H1 (cell line): ENCODE measurements around the gene GFRA4.

Experiments used
- EP300 ChIP-seq, 2 experiments: IDR thresholded peaks; 1 replicate in 1 of 2; 2 replicates in 1 of 2; pipeline ENCODE4 v1.6.1; 2011 to 2012; ENCODE audit warnings: low read depth in 2 of 2, low read length in 2 of 2, mild to moderate bottlenecking in 2 of 2, borderline replicate concordance in 1 of 2, inconsistent platforms in 1 of 2, moderate library complexity in 1 of 2
- RNF2 ChIP-seq: fragments of 200-900, 300-1000 bp; sonication (generic); IDR thresholded peaks from 2 replicates; pipeline ENCODE4 v1.7.1; 2016; ENCODE audit warnings: borderline replicate concordance, low read depth, mild to moderate bottlenecking, antibody characterized with exemption, low read length; ENCODE audit not compliant: poor library complexity, severe bottlenecking; ENCODE audit errors: missing control alignments
- SUZ12 ChIP-seq: fragments of 200-600 bp; sonication (generic); IDR thresholded peaks from 2 replicates; pipeline ENCODE4 v1.6.1; 2012; ENCODE audit warnings: mild to moderate bottlenecking, inconsistent platforms, low read length, moderate library complexity, mixed read lengths
- TAF1 ChIP-seq: IDR thresholded peaks from 2 replicates; pipeline ENCODE4 v1.6.1; 2011; ENCODE audit warnings: mild to moderate bottlenecking, low read depth, low read length
- TF ChIP-seq, protein P1 (sequence below), 3 experiments: IDR thresholded peaks; 1 replicate in 2 of 3; 2 replicates in 1 of 3; pipeline versions ENCODE4 v1.5.1 to v1.6.1; 2011; ENCODE audit warnings: low read length in 3 of 3, mild to moderate bottlenecking in 3 of 3, inconsistent platforms in 2 of 3, low read depth in 1 of 3, moderate library complexity in 1 of 3; ENCODE audit not compliant: insufficient read depth in 1 of 3; ENCODE audit errors: control extremely low read depth in 1 of 3

DNA sequence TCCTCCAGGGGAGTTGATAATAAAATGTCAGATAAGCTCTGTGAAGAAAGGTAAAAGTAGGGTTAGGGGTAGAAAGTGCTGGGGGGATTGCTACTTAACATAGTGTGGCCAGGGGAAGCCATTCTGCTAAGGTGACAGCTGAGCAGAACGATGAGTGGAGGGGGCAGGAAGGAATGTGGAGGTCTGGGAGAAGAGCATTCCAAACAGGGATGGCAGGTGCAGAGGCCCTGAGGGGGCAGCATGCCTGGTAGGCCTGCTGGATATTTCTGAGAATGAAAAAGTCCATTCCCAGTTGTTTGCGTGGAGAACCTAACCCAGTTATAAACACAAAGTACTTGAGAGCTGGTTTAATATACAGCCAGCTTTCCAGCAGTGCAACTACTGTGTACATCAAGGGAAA lies 9.3 kb downstream of the GFRA4 start:
- TF ChIP-seq EP300 (IDR thresholded peaks at IDR 0.05; ENCODE audit: borderline replicate concordance in 1 of 2, low read depth in 2 of 2, low read length in 2 of 2) (no peak), TAF1 (no peak), RNF2 (no peak), SUZ12 (no peak)
- TF ChIP-seq, protein P1, sequence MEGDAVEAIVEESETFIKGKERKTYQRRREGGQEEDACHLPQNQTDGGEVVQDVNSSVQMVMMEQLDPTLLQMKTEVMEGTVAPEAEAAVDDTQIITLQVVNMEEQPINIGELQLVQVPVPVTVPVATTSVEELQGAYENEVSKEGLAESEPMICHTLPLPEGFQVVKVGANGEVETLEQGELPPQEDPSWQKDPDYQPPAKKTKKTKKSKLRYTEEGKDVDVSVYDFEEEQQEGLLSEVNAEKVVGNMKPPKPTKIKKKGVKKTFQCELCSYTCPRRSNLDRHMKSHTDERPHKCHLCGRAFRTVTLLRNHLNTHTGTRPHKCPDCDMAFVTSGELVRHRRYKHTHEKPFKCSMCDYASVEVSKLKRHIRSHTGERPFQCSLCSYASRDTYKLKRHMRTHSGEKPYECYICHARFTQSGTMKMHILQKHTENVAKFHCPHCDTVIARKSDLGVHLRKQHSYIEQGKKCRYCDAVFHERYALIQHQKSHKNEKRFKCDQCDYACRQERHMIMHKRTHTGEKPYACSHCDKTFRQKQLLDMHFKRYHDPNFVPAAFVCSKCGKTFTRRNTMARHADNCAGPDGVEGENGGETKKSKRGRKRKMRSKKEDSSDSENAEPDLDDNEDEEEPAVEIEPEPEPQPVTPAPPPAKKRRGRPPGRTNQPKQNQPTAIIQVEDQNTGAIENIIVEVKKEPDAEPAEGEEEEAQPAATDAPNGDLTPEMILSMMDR (IDR thresholded peaks at IDR 0.05; ENCODE audit: control extremely low read depth in 1 of 3, insufficient read depth in 1 of 3, low read depth in 1 of 3, low read length in 3 of 3) = no peak
